ENCODE data around the gene ISYNA1. TPM values are rescaled to one million over a fixed set of nuclear protein-coding genes. Genes with fewer than 3 reads are reported as not detected.
A peak's percentile ranks its signal among the peaks of the same experiment; 100 is the strongest.

ISYNA1 gene
- polyA plus RNA-seq, 3 donors, result 3.7 TPM; not detected in 2

- Mint-ChIP-seq H3K27ac (peak overlapping the region; percentile 95 to 99 (median 98)), H3K4me1 (peaks cover 72% of the 10 kb centered on the region), H3K27me3 (ENCODE audit: low read depth in 3 of 3) (peaks cover 0 to 14% (median 3%) of the 10 kb centered on the region in 3 donors), H3K4me3 (peak overlapping the region; percentile 96 to 98), H3K36me3 (peaks cover 63 to 82% of the 10 kb centered on the region in 2 donors), H3K9me3 (peaks cover 0 to 3% (median 2%) of the 10 kb centered on the region in 7 donors)
- H3K4me1 ChIP-seq (ENCODE audit: control insufficient read depth in 1 of 2, insufficient read depth in 2 of 2, low read length in 2 of 2), result peaks cover 84 to 99% of the 10 kb centered on the region in 2 donors
- H3K9me3 ChIP-seq (replicated peaks in 1 of 2; ENCODE audit: control insufficient read depth in 1 of 2, insufficient read depth in 1 of 2, low read length in 2 of 2), result no peaks in the 10 kb centered on the region
- no peak for TF ChIP-seq CTCF (IDR thresholded peaks at IDR 0.05)
- WGBS (ENCODE audit: insufficient coverage), result 100% methylated on average over 2 of the region's 9 CpGs
- peak overlapping the region; percentile 1 to 100 (median 25) for H3K4me3 ChIP-seq (replicated peaks in 1 of 3; ENCODE audit: low read depth in 2 of 3, low read length in 3 of 3)
- intact Hi-C loops (cut with micrococcal nuclease), result loop anchor here in 1 of 2 donors (2.0 to 5.0 kb wide), 2 partner anchors 27 to 219 kb away; partner anchors contain the start of genes IFI30 and SSBP4
- H3K9ac ChIP-seq (ENCODE audit: insufficient read depth, low read length, poor library complexity, severe bottlenecking), result peak overlapping the region; percentile 83
- H3K36me3 ChIP-seq (replicated peaks in 1 of 2; ENCODE audit: control insufficient read depth in 1 of 2, insufficient read depth in 2 of 2, low read length in 2 of 2), result peaks cover 46 to 61% of the 10 kb centered on the region in 2 donors
- H3K4me2 ChIP-seq (replicated peaks; ENCODE audit: extremely low read depth, low read length, poor library complexity, severe bottlenecking), result peak overlapping the region; percentile 98
- peaks cover 76% of the 10 kb centered on the region for H4K20me1 ChIP-seq (ENCODE audit: insufficient read depth, low read length)
- H2AFZ ChIP-seq (ENCODE audit: insufficient read depth, low read depth, low read length, poor library complexity, severe bottlenecking), result no peak overlapping the region
- DNase-seq, result no peak
- peaks cover 78% of the 10 kb centered on the region for H3K79me2 ChIP-seq (ENCODE audit: insufficient read depth, low read length)
- peaks cover 0 to 5% of the 10 kb centered on the region in 2 donors for H3K27me3 ChIP-seq (ENCODE audit: control insufficient read depth in 2 of 2, insufficient read depth in 2 of 2, low read length in 2 of 2)
- H3K27ac ChIP-seq (ENCODE audit: low read depth in 1 of 2, low read length in 2 of 2), result peak overlapping the region; percentile 96 to 97
Measured at GRCh38 chr19:18391509-18392075, 46.3 kb downstream of the ISYNA1 start.

- H3K4me1 ChIP-seq (ENCODE audit: control insufficient read depth in 1 of 2, insufficient read depth in 2 of 2, low read length in 2 of 2), result peaks cover 78 to 98% of the 10 kb centered on the region in 2 donors
- WGBS (ENCODE audit: insufficient coverage), result 100% methylated on average over 2 of the region's 6 CpGs
- peak overlapping the region in 1 of 2 donors; percentile 48 for H3K27ac ChIP-seq (ENCODE audit: low read depth in 1 of 2, low read length in 2 of 2)
- H3K79me2 ChIP-seq (ENCODE audit: insufficient read depth, low read length), result peaks cover 65% of the 10 kb centered on the region
- no peak overlapping the region for H2AFZ ChIP-seq (ENCODE audit: insufficient read depth, low read depth, low read length, poor library complexity, severe bottlenecking)
- peak overlapping the region in 1 of 3 experiments; percentile 33 for H3K4me3 ChIP-seq (replicated peaks in 1 of 3; ENCODE audit: low read depth in 2 of 3, low read length in 3 of 3)
- Mint-ChIP-seq H3K27me3 (ENCODE audit: low read depth in 3 of 3) (peaks cover 3 to 27% (median 9%) of the 10 kb centered on the region in 3 donors), H3K4me3 (peak overlapping the region in 1 of 2 donors; percentile 13), H3K9me3 (peaks cover 0 to 4% (median 3%) of the 10 kb centered on the region in 7 donors), H3K36me3 (peaks cover 53 to 73% of the 10 kb centered on the region in 2 donors), H3K27ac (peak overlapping the region; percentile 73 to 90 (median 84)), H3K4me1 (peaks cover 80% of the 10 kb centered on the region)
- intact Hi-C loops (cut with micrococcal nuclease), result loop anchor here in 1 of 2 donors (5.0 kb wide), 1 partner anchor 218 kb away; the partner anchor contains the start of gene IFI30
- H3K9me3 ChIP-seq (replicated peaks in 1 of 2; ENCODE audit: control insufficient read depth in 1 of 2, insufficient read depth in 1 of 2, low read length in 2 of 2), result no peaks in the 10 kb centered on the region
- peaks cover 34 to 48% of the 10 kb centered on the region in 2 donors for H3K36me3 ChIP-seq (replicated peaks in 1 of 2; ENCODE audit: control insufficient read depth in 1 of 2, insufficient read depth in 2 of 2, low read length in 2 of 2)
- peaks cover 74% of the 10 kb centered on the region for H4K20me1 ChIP-seq (ENCODE audit: insufficient read depth, low read length)
- peak overlapping the region; percentile 1 for H3K4me2 ChIP-seq (replicated peaks; ENCODE audit: extremely low read depth, low read length, poor library complexity, severe bottlenecking)
- H3K9ac ChIP-seq (ENCODE audit: insufficient read depth, low read length, poor library complexity, severe bottlenecking), result no peak overlapping the region
- DNase-seq, result no peak
- TF ChIP-seq CTCF (IDR thresholded peaks at IDR 0.05), result no peak
- H3K27me3 ChIP-seq (ENCODE audit: control insufficient read depth in 2 of 2, insufficient read depth in 2 of 2, low read length in 2 of 2), result peaks cover 0 to 11% of the 10 kb centered on the region in 2 donors
Measured at GRCh38 chr19:18390065-18390907, 47.6 kb downstream of the ISYNA1 start.
